Panc1 (cell line): Measurements from ENCODE around the gene MRPS23. TPM values are rescaled to one million over a fixed set of nuclear protein-coding genes. Genes with fewer than 3 reads are reported as not detected.

ENCODE experiments used
- ATAC-seq: fragments of 200-7000 bp; cut with Tn5 transposase; 2 replicates; pipeline ENCODE4 v1.9.1; 2020; ENCODE audit warnings: mild to moderate bottlenecking, moderate library complexity
- BruUV-seq: library from RNA; stranded (reverse); fragments of 400-500 nt; replicated peaks from 2 replicates; lab custom pipeline; 2021; lab: Mats Ljungman, UMichigan
- CTCF ChIA-PET: fragments of 300-600 bp; sonication (Branson Sonifier 250); formaldehyde crosslinking; loops from one replicate; lab custom pipeline; 2022; ENCODE audit warnings: antibody characterized with exemption; lab: Charles Lee
- POLR2A ChIA-PET: fragments of 300-600 bp; sonication (Branson Sonifier 250); formaldehyde crosslinking; loops from one replicate; lab custom pipeline; 2022; ENCODE audit warnings: antibody characterized with exemption; lab: Charles Lee
- DNase-seq: peaks from one replicate; pipeline ENCODE4 v3.0.0-alpha.2; 2010; ENCODE audit warnings: low read depth, low spot score
- H3K27ac ChIP-seq: 2 replicates; pipeline ENCODE4 v1.5.1; 2011; ENCODE audit warnings: mild to moderate bottlenecking, low read length, inconsistent platforms
- H3K27me3 ChIP-seq: fragments of 200-500 bp; sonication (Bioruptor generic); 2 replicates; pipeline ENCODE4 v1.6.0; 2014; ENCODE audit warnings: low read length, inconsistent platforms; ENCODE audit not compliant: control insufficient read depth, insufficient read depth
- H3K36me3 ChIP-seq: fragments of 200-500 bp; sonication (Bioruptor generic); 2 replicates; pipeline ENCODE4 v1.5.1; 2014; ENCODE audit warnings: inconsistent platforms, mild to moderate bottlenecking, low read length, moderate library complexity; ENCODE audit not compliant: control insufficient read depth, insufficient read depth
- H3K4me1 ChIP-seq: 2 replicates; pipeline ENCODE4 v1.5.1; 2011; ENCODE audit warnings: inconsistent platforms, mild to moderate bottlenecking, low read length, moderate library complexity; ENCODE audit not compliant: control insufficient read depth, insufficient read depth
- H3K4me3 ChIP-seq, 2 experiments: 2 replicates each; pipeline ENCODE4 v1.5.1; 2011 to 2012; ENCODE audit warnings: low read depth in 2 of 2, low read length in 2 of 2, mild to moderate bottlenecking in 2 of 2, inconsistent platforms in 1 of 2, moderate library complexity in 1 of 2
- H3K9me3 ChIP-seq: fragments of 200-500 bp; sonication (Bioruptor generic); 2 replicates; pipeline ENCODE4 v1.5.1; 2014; ENCODE audit warnings: low read depth, mild to moderate bottlenecking, inconsistent platforms, low read length, moderate library complexity; ENCODE audit not compliant: control insufficient read depth, insufficient read depth
- CTCF ChIP-seq: fragments of 450-650 bp; IDR thresholded peaks from 2 replicates; pipeline ENCODE4 v1.5.1; 2017; ENCODE audit warnings: mild to moderate bottlenecking
- POLR2AphosphoS5 ChIP-seq: IDR thresholded peaks from 2 replicates; pipeline ENCODE4 v1.6.1; 2012; ENCODE audit warnings: mild to moderate bottlenecking, low read depth, low read length, moderate library complexity
- REST ChIP-seq, 2 experiments: IDR thresholded peaks; 2 replicates each; pipeline ENCODE4 v1.6.1; 2011 to 2012; ENCODE audit warnings: low read depth in 2 of 2, control low read depth in 1 of 2, low read length in 1 of 2, mild to moderate bottlenecking in 1 of 2, moderate library complexity in 1 of 2; ENCODE audit not compliant: insufficient read depth in 1 of 2
- SIN3A ChIP-seq: IDR thresholded peaks from 2 replicates; pipeline ENCODE4 v1.6.1; 2012; ENCODE audit warnings: low read depth, mild to moderate bottlenecking, low read length, moderate library complexity, borderline replicate concordance; ENCODE audit not compliant: insufficient read depth
- TCF7L2 ChIP-seq: IDR thresholded peaks from 2 replicates; pipeline ENCODE4 v1.6.1; 2011; ENCODE audit warnings: mild to moderate bottlenecking, low read depth, low read length, inconsistent platforms
- in situ Hi-C: cut with HindIII; loops from 2 replicates; pipeline ENCODE4 v1.10.0; 2016; ENCODE audit warnings: low sequenced_read_pairs, low pct_unique_long_range_greater_than_20kb
- intact Hi-C: fragments of 100-400 bp; cut with micrococcal nuclease; formaldehyde crosslinking; loops from one replicate; pipeline ENCODE4 v1.10.0; 2022; ENCODE audit not compliant: unreplicated experiment
- total RNA-seq: library from RNA; stranded (reverse); gene quantifications from one replicate; pipeline ENCODE4 v1.2.1, GENCODE V29; 2021; ENCODE audit not compliant: unreplicated experiment

MRPS23 gene
- total RNA-seq, 1 experiment from 2014 or later, result 85.4 TPM

- Histone ChIP-seq H3K4me1 (peaks cover 56% of the 10 kb centered on the region), H3K36me3 (no peaks in the 10 kb centered on the region), H3K27ac (peak overlapping the region; percentile 89), H3K9me3 (no peaks in the 10 kb centered on the region), H3K4me3 (peak overlapping the region; percentile 37 to 56), H3K27me3 (no peaks in the 10 kb centered on the region)
- peak; percentile 80 for ATAC-seq
- TF ChIP-seq POLR2AphosphoS5 (peak; percentile 43; the same call in 1 of the 2 replicates), REST (IDR thresholded peaks at IDR 0.05; ENCODE audit: insufficient read depth in 1 of 2, low read depth in 2 of 2, low read length in 1 of 2) (0 out of 4 replicates have a peak, but pooled peaks of 1 of the 2 experiments have one; percentile 28), CTCF (no peak)
- BruUV-seq, result no TSS peak
- DNase-seq, result no peak
- ChIA-PET POLR2A (interaction anchor here (0.5 to 0.8 kb wide), 3 partner anchors 31 to 131 kb away, joined by 3 to 4 read pairs (median 3); no protein-coding TSS in a partner anchor), CTCF (interaction anchor here (0.7 to 2.5 kb wide), 5 partner anchors 13 to 327 kb away, joined by 3 to 9 read pairs (median 4); no protein-coding TSS in a partner anchor)
- intact Hi-C loops (no loop called here), in situ Hi-C loops (no loop called here)
Measured at GRCh38 chr17:57861790-57862693, 12.2 kb upstream of the MRPS23 start.

GRCh38 chr17:57861000-57861789 lies 11.4 kb upstream of the MRPS23 start:
- DNase-seq (no peak), ATAC-seq (peak; percentile 57)
- peak overlapping the region; percentile 89 for H3K27ac ChIP-seq
- no TSS peak for BruUV-seq
- intact Hi-C loops (no loop called here), in situ Hi-C loops (no loop called here)
- no peaks in the 10 kb centered on the region for H3K36me3 ChIP-seq
- H3K4me1 ChIP-seq, result peaks cover 56% of the 10 kb centered on the region
- no peaks in the 10 kb centered on the region for H3K27me3 ChIP-seq
- ChIA-PET POLR2A (interaction anchor here (0.6 to 1.1 kb wide), 6 partner anchors 62 to 317 kb away, joined by 3 to 9 read pairs (median 4); no protein-coding TSS in a partner anchor), CTCF (interaction anchor here (0.7 to 2.5 kb wide), 9 partner anchors 9 to 328 kb away, joined by 3 to 9 read pairs (median 5); partner anchors contain the start of gene SRSF1)
- no peaks in the 10 kb centered on the region for H3K9me3 ChIP-seq
- H3K4me3 ChIP-seq, result peak overlapping the region; percentile 37 to 56
- TF ChIP-seq TCF7L2 (peak; percentile 98), SIN3A (0 out of 2 replicates have a peak, but pooled peaks have one; percentile 27), REST (IDR thresholded peaks at IDR 0.05; ENCODE audit: insufficient read depth in 1 of 2, low read depth in 2 of 2, low read length in 1 of 2) (no peak), CTCF (no peak)
